Measurements from ENCODE around the gene GMPPA. TPM values are rescaled to one million over a fixed set of nuclear protein-coding genes. Genes with fewer than 3 reads are reported as not detected.

The GMPPA gene
- total and polyA plus RNA-seq, 4 donors, result 18.8 to 48.9 (median 38.7) TPM

DNA sequence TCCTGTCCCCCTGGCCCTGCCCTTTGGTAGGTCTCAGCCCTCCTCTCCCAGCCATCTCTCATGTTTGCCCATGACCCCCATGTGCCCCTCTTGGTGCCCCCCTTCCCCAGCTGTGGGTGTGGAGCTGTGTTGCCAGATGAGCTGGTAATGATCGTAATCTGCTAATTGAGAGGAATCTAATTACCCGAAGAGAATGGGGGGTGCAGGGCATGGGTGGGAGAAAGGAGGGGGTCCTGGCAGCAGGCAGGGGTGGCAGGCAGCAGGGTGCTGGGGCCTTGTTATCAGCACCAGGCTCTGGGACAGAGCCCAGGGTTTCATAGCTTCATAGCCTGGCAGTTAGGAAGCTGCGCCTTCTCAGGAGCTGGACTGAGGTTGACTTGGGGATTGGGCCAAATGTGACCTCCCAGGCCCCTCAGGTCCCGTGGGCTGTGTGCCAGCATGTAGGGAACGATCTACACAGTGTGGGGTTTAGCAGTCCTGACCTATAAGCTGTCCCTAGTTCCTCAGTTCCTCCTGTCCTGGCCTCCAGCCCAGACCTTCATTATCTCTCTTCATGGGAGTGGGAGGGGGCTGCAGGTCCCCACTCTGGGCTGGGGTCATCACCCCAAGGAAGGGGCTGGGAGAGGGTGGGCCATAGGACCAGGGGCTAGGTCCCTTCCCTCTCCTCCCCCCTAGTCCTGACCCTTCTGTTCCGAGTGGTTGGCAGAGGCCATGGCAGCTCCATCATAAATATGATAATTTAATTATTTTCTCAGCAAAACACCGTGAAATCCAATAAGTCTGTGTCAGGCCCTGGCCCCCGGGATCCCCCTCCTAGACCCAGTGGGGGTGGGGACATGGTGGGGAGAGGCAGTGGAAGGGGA is 9.1 kb downstream of the GMPPA start:
- Histone ChIP-seq H3K27me3 (ENCODE audit: control insufficient read depth in 3 of 3, insufficient read depth in 3 of 3, low read length in 2 of 3) (peaks cover 0 to 11% (median 6%) of the 10 kb centered on the region in 3 donors), H3K9ac (ENCODE audit: insufficient read depth in 1 of 2, low read length in 2 of 2) (no peak overlapping the region), H3K27ac (ENCODE audit: low read depth in 1 of 2, low read length in 1 of 2) (no peak overlapping the region), H3K4me3 (no peak overlapping the region), H3K4me1 (ENCODE audit: control insufficient read depth in 5 of 5, insufficient read depth in 5 of 5, low read length in 5 of 5) (peaks cover 0 to 41% (median 2%) of the 10 kb centered on the region in 5 donors), H3K9me3 (ENCODE audit: control insufficient read depth in 4 of 4, insufficient read depth in 3 of 4, low read length in 3 of 4) (peaks cover 0 to 11% (median 0%) of the 10 kb centered on the region in 4 donors), H3K36me3 (ENCODE audit: control insufficient read depth in 4 of 4, insufficient read depth in 4 of 4, low read length in 4 of 4) (peaks cover 4 to 41% (median 12%) of the 10 kb centered on the region in 4 donors)
- ATAC-seq (ENCODE audit: insufficient read depth, low FRiP score), result no peak
- whole genome bisulfite sequencing, 2 donors, result 67 to 76% methylated on average over 8 of the region's 8 CpGs
- DNase-seq, result no peak
- TF ChIP-seq, protein P1, sequence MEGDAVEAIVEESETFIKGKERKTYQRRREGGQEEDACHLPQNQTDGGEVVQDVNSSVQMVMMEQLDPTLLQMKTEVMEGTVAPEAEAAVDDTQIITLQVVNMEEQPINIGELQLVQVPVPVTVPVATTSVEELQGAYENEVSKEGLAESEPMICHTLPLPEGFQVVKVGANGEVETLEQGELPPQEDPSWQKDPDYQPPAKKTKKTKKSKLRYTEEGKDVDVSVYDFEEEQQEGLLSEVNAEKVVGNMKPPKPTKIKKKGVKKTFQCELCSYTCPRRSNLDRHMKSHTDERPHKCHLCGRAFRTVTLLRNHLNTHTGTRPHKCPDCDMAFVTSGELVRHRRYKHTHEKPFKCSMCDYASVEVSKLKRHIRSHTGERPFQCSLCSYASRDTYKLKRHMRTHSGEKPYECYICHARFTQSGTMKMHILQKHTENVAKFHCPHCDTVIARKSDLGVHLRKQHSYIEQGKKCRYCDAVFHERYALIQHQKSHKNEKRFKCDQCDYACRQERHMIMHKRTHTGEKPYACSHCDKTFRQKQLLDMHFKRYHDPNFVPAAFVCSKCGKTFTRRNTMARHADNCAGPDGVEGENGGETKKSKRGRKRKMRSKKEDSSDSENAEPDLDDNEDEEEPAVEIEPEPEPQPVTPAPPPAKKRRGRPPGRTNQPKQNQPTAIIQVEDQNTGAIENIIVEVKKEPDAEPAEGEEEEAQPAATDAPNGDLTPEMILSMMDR (IDR thresholded peaks at IDR 0.05; ENCODE audit: control extremely low read depth, extremely low read depth), result no peak

GRCh38 chr2:219508444-219508734 is 9.7 kb downstream of the GMPPA start:
- ATAC-seq (ENCODE audit: insufficient read depth, low FRiP score), result no peak
- H3K27ac ChIP-seq (ENCODE audit: low read depth in 1 of 2, low read length in 1 of 2), result no peak overlapping the region
- no peak overlapping the region for H3K4me3 ChIP-seq
- peaks cover 4 to 40% (median 12%) of the 10 kb centered on the region in 4 donors for H3K36me3 ChIP-seq (ENCODE audit: control insufficient read depth in 4 of 4, insufficient read depth in 4 of 4, low read length in 4 of 4)
- H3K9ac ChIP-seq (ENCODE audit: insufficient read depth in 1 of 2, low read length in 2 of 2), result no peak overlapping the region
- DNase-seq, result no peak
- WGBS, 2 donors, result 62 to 63% methylated on average over 4 of the region's 4 CpGs
- TF ChIP-seq, protein P1 (IDR thresholded peaks at IDR 0.05; ENCODE audit: control extremely low read depth, extremely low read depth), result no peak
- H3K4me1 ChIP-seq (ENCODE audit: control insufficient read depth in 5 of 5, insufficient read depth in 5 of 5, low read length in 5 of 5), result peaks cover 0 to 47% (median 2%) of the 10 kb centered on the region in 5 donors
- peaks cover 0 to 11% (median 0%) of the 10 kb centered on the region in 4 donors for H3K9me3 ChIP-seq (ENCODE audit: control insufficient read depth in 4 of 4, insufficient read depth in 3 of 4, low read length in 3 of 4)
- peaks cover 0 to 15% (median 10%) of the 10 kb centered on the region in 3 donors for H3K27me3 ChIP-seq (ENCODE audit: control insufficient read depth in 3 of 3, insufficient read depth in 3 of 3, low read length in 2 of 3)

- H3K9ac ChIP-seq (ENCODE audit: insufficient read depth in 1 of 2, low read length in 2 of 2), result no peak overlapping the region
- peak in 2 of 3 donors; percentile 46 to 47 for DNase-seq
- peaks cover 0 to 55% (median 2%) of the 10 kb centered on the region in 5 donors for H3K4me1 ChIP-seq (ENCODE audit: control insufficient read depth in 5 of 5, insufficient read depth in 5 of 5, low read length in 5 of 5)
- H3K27me3 ChIP-seq (ENCODE audit: control insufficient read depth in 3 of 3, insufficient read depth in 3 of 3, low read length in 2 of 3), result peaks cover 0 to 21% (median 17%) of the 10 kb centered on the region in 3 donors
- no peak overlapping the region for H3K4me3 ChIP-seq
- H3K36me3 ChIP-seq (ENCODE audit: control insufficient read depth in 4 of 4, insufficient read depth in 4 of 4, low read length in 4 of 4), result peaks cover 3 to 32% (median 6%) of the 10 kb centered on the region in 4 donors
- ATAC-seq (ENCODE audit: insufficient read depth, low FRiP score), result no peak
- H3K9me3 ChIP-seq (ENCODE audit: control insufficient read depth in 4 of 4, insufficient read depth in 3 of 4, low read length in 3 of 4), result peaks cover 0 to 8% (median 0%) of the 10 kb centered on the region in 4 donors
- WGBS, 2 donors, result 11 to 13% methylated on average over 12 to 14 of the region's 14 CpGs
- H3K27ac ChIP-seq (ENCODE audit: low read depth in 1 of 2, low read length in 1 of 2), result no peak overlapping the region
- TF ChIP-seq, protein P1 (IDR thresholded peaks at IDR 0.05; ENCODE audit: control extremely low read depth, extremely low read depth), result no peak
Observed at GRCh38 chr2:219508971-219509779, 10.5 kb downstream of the GMPPA start.

Data from lung (tissue), 12 donors.